KMS-11 (cell line): Measurements from ENCODE around the gene ARHGEF6.

Experiments used
- H2AFZ ChIP-seq: fragments of 200-600 bp; sonication (generic); 2 replicates; pipeline ENCODE4 v1.6.1; 2016; ENCODE audit warnings: antibody characterized with exemption, mixed run types, low read depth
- H3K27ac ChIP-seq: fragments of 200-600 bp; sonication (generic); 2 replicates; pipeline ENCODE4 v1.6.1; 2016; ENCODE audit warnings: mild to moderate bottlenecking, mixed run types
- H3K27me3 ChIP-seq: fragments of 200-600 bp; sonication (generic); 2 replicates; pipeline ENCODE4 v1.6.1; 2017; ENCODE audit warnings: mild to moderate bottlenecking, low read depth, mixed run types, moderate library complexity; ENCODE audit not compliant: insufficient read depth
- H3K36me3 ChIP-seq: fragments of 200-600 bp; sonication (generic); 2 replicates; pipeline ENCODE4 v1.6.1; 2017; ENCODE audit warnings: mild to moderate bottlenecking, mixed run types; ENCODE audit not compliant: insufficient read depth
- H3K4me1 ChIP-seq: fragments of 200-600 bp; sonication (generic); 2 replicates; pipeline ENCODE4 v1.6.1; 2016; ENCODE audit warnings: mild to moderate bottlenecking, low read depth, mixed run types; ENCODE audit not compliant: poor library complexity, severe bottlenecking
- H3K4me2 ChIP-seq: fragments of 200-600 bp; sonication (generic); 2 replicates; pipeline ENCODE4 v1.7.0; 2016; ENCODE audit warnings: mild to moderate bottlenecking, mixed run types
- H3K4me3 ChIP-seq: fragments of 200-600 bp; sonication (generic); IDR thresholded peaks from 2 replicates; pipeline ENCODE4 v1.6.1; 2017; ENCODE audit warnings: low read depth, low read length, mixed read lengths; ENCODE audit not compliant: insufficient read depth
- H3K79me2 ChIP-seq: fragments of 200-600 bp; sonication (generic); 2 replicates; pipeline ENCODE4 v1.6.1; 2016; ENCODE audit warnings: low read depth, mixed run types; ENCODE audit not compliant: insufficient read depth
- H3K9ac ChIP-seq: fragments of 200-600 bp; sonication (generic); 2 replicates; pipeline ENCODE4 v1.6.1; 2016; ENCODE audit warnings: mild to moderate bottlenecking, mixed run types
- H4K20me1 ChIP-seq: fragments of 200-600 bp; sonication (generic); 2 replicates; pipeline ENCODE4 v1.6.1; 2016; ENCODE audit warnings: mild to moderate bottlenecking, mixed run types; ENCODE audit not compliant: insufficient read depth
- CTCF ChIP-seq: fragments of 200-600 bp; sonication (generic); conservative IDR thresholded peaks from 2 replicates; pipeline ENCODE4 v1.6.1; 2017; ENCODE audit warnings: low read depth, mild to moderate bottlenecking, antibody characterized with exemption, low read length, moderate library complexity, mixed read lengths

Gene ARHGEF6

GRCh38 chrX:136781180-136781797 lies 557 bp upstream of the ARHGEF6 start:
- Histone ChIP-seq H3K9ac (no peak overlapping the region), H3K79me2 (no peaks in the 10 kb centered on the region), H4K20me1 (no peaks in the 10 kb centered on the region), H3K4me3 (no peak overlapping the region), H3K4me1 (no peaks in the 10 kb centered on the region), H3K4me2 (no peak overlapping the region), H2AFZ (no peak overlapping the region), H3K27me3 (no peaks in the 10 kb centered on the region), H3K27ac (no peak overlapping the region), H3K36me3 (no peaks in the 10 kb centered on the region)
- no peak for TF ChIP-seq CTCF

DNA sequence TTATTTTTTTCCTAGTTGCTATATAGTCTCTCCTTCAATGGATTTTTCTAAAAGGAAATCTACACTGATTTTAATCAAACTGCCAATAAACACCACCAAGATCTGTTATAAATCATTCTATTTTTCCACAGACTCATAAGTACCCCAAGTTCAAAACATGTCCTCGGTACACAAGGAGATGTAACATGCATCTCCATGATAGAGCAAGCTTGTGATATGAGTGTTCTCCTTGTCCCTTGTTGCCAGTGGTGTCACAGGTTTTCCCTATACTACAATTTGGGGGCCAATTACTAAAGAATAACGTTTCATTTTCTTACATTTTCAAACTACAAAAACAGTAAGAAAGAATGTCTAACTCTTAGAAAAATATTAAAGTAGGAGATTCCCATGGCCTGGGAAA lies 491 bp downstream of the ARHGEF6 start:
- H2AFZ ChIP-seq = peak overlapping the region; percentile 67
- no peaks in the 10 kb centered on the region for H3K36me3 ChIP-seq
- peak overlapping the region; percentile 25; the same call in 1 of the 2 replicates for H3K9ac ChIP-seq
- peak overlapping the region; percentile 48 for H3K4me2 ChIP-seq
- no peak overlapping the region for H3K27ac ChIP-seq
- TF ChIP-seq CTCF = no peak
- no peaks in the 10 kb centered on the region for H3K27me3 ChIP-seq
- H4K20me1 ChIP-seq = no peaks in the 10 kb centered on the region
- H3K79me2 ChIP-seq = no peaks in the 10 kb centered on the region
- no peaks in the 10 kb centered on the region for H3K4me1 ChIP-seq
- H3K4me3 ChIP-seq = no peak overlapping the region

- H4K20me1 ChIP-seq = no peaks in the 10 kb centered on the region
- H3K4me1 ChIP-seq = no peaks in the 10 kb centered on the region
- H3K27ac ChIP-seq = no peak overlapping the region; the same call in 1 of the 2 replicates
- H3K4me3 ChIP-seq = no peak overlapping the region
- no peak for TF ChIP-seq CTCF
- H3K27me3 ChIP-seq = no peaks in the 10 kb centered on the region
- H2AFZ ChIP-seq = peak overlapping the region; percentile 67
- H3K36me3 ChIP-seq = no peaks in the 10 kb centered on the region
- H3K79me2 ChIP-seq = no peaks in the 10 kb centered on the region
- peak overlapping the region; percentile 25; the same call in 1 of the 2 replicates for H3K9ac ChIP-seq
- peak overlapping the region; percentile 48; the same call in 1 of the 2 replicates for H3K4me2 ChIP-seq
These were observed 1.4 kb downstream of the ARHGEF6 start for GRCh38 chrX:136779346-136779781.

DNA sequence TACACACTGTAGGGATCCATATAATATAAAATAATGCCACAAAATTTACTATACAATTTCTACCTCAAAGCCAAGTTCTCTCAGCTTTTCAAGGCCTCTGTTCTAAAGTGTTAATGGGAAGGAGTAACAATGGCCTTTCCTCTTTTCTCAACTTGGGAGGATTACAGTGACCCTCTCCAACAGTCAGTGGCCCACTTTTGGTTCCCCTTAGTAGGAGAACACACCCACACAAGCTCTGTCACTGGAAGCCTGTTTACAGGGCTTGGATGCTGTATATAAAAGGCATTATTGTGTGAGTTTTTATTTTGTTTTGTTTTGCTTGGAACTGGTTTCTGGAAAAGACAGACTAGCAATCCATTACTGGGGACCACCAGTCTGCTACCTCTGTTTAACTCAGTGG lies 1.8 kb downstream of the ARHGEF6 start:
- Histone ChIP-seq H3K4me3 (no peak overlapping the region), H3K4me2 (no peak overlapping the region), H3K27ac (no peak overlapping the region), H3K27me3 (no peaks in the 10 kb centered on the region), H3K79me2 (no peaks in the 10 kb centered on the region), H3K36me3 (no peaks in the 10 kb centered on the region), H3K4me1 (no peaks in the 10 kb centered on the region), H3K9ac (no peak overlapping the region), H4K20me1 (no peaks in the 10 kb centered on the region), H2AFZ (peak overlapping the region; percentile 67)
- TF ChIP-seq CTCF = no peak
